PC-9 (cell line): Measurements from ENCODE around the gene DDX17. TPM values are rescaled to one million over a fixed set of nuclear protein-coding genes. Genes with fewer than 3 reads are reported as not detected.

Experiments
- BruUV-seq: library from RNA; stranded (reverse); fragments of 400-500 nt; replicated peaks from 2 replicates; lab custom pipeline; 2021; lab: Mats Ljungman, UMichigan
- CTCF ChIA-PET: fragments of 300-600 bp; sonication (Branson Sonifier 250); formaldehyde crosslinking; loops from one replicate; lab custom pipeline; 2022; ENCODE audit warnings: antibody characterized with exemption; lab: Charles Lee
- POLR2A ChIA-PET: fragments of 300-600 bp; sonication (Branson Sonifier 250); formaldehyde crosslinking; loops from one replicate; lab custom pipeline; 2022; ENCODE audit warnings: antibody characterized with exemption; ENCODE audit not compliant: unreplicated experiment; lab: Charles Lee
- DNase-seq, 2 experiments: peaks; one replicate each; pipeline versions ENCODE4 v3.0.0 to v3.0.0-alpha.2; 2015 to 2022; ENCODE audit warnings: mixed read lengths in 1 of 2
- H2AFZ ChIP-seq: fragments of 200-600 bp; sonication (generic); 2 replicates; pipeline ENCODE4 v1.8.1; 2017; ENCODE audit warnings: antibody characterized with exemption
- H3F3A ChIP-seq: fragments of 200-600 bp; sonication (generic); 2 replicates; pipeline ENCODE4 v1.8.1; 2017; ENCODE audit warnings: antibody characterized with exemption, mild to moderate bottlenecking, low read depth; ENCODE audit not compliant: insufficient read depth
- H3K27ac ChIP-seq: fragments of 200-600 bp; sonication (generic); 2 replicates; pipeline ENCODE4 v1.6.1; 2016; ENCODE audit warnings: mixed run types
- H3K27me3 ChIP-seq: fragments of 200-600 bp; sonication (generic); 2 replicates; pipeline ENCODE4 v1.6.1; 2016; ENCODE audit warnings: low read depth, mixed run types; ENCODE audit not compliant: insufficient read depth
- H3K36me3 ChIP-seq: fragments of 200-600 bp; sonication (generic); 2 replicates; pipeline ENCODE4 v1.6.1; 2016; ENCODE audit warnings: low read depth, mixed run types
- H3K4me1 ChIP-seq: fragments of 200-600 bp; sonication (generic); replicated peaks from 2 replicates; pipeline ENCODE4 v1.6.1; 2016; ENCODE audit warnings: mixed run types; ENCODE audit not compliant: insufficient read depth
- H3K4me2 ChIP-seq: fragments of 200-600 bp; sonication (generic); 2 replicates; pipeline ENCODE4 v1.6.1; 2017; ENCODE audit warnings: mixed run types
- H3K4me3 ChIP-seq: fragments of 200-600 bp; sonication (generic); 2 replicates; pipeline ENCODE4 v1.6.1; 2016; ENCODE audit warnings: mixed run types
- H3K79me2 ChIP-seq: fragments of 200-600 bp; sonication (generic); 2 replicates; pipeline ENCODE4 v1.6.1; 2017; ENCODE audit warnings: low read depth, mixed run types
- H3K9me2 ChIP-seq: fragments of 200-600 bp; sonication (generic); 2 replicates; pipeline ENCODE4 v1.8.1; 2017; ENCODE audit warnings: mild to moderate bottlenecking; ENCODE audit not compliant: insufficient read depth
- H3K9me3 ChIP-seq: fragments of 200-600 bp; sonication (generic); 2 replicates; pipeline ENCODE4 v1.8.1; 2016; ENCODE audit warnings: low read depth; ENCODE audit not compliant: insufficient read depth
- H4K20me1 ChIP-seq: fragments of 200-600 bp; sonication (generic); 2 replicates; pipeline ENCODE4 v1.8.1; 2017; ENCODE audit not compliant: insufficient read depth
- EZH2 ChIP-seq: fragments of 200-600 bp; sonication (generic); IDR thresholded peaks from 2 replicates; pipeline ENCODE4 v1.8.0; 2017; ENCODE audit warnings: antibody characterized with exemption, low read depth
- intact Hi-C: fragments of 100-400 bp; cut with micrococcal nuclease; formaldehyde crosslinking; loops from one replicate; pipeline ENCODE4 v1.10.0; 2022; ENCODE audit not compliant: unreplicated experiment
- total RNA-seq: library from RNA; stranded (reverse); gene quantifications from 2 replicates; pipeline ENCODE4 v1.2.3, GENCODE V29; 2021
- TF ChIP-seq, protein P1 (sequence below): fragments of 200-600 bp; sonication (generic); conservative IDR thresholded peaks from 2 replicates; pipeline ENCODE4 v1.6.1; 2017; ENCODE audit warnings: mixed run types, antibody characterized with exemption, mild to moderate bottlenecking, moderate library complexity

DDX17 gene
- total RNA-seq, 1 experiment from 2014 or later: 511 TPM

DNA sequence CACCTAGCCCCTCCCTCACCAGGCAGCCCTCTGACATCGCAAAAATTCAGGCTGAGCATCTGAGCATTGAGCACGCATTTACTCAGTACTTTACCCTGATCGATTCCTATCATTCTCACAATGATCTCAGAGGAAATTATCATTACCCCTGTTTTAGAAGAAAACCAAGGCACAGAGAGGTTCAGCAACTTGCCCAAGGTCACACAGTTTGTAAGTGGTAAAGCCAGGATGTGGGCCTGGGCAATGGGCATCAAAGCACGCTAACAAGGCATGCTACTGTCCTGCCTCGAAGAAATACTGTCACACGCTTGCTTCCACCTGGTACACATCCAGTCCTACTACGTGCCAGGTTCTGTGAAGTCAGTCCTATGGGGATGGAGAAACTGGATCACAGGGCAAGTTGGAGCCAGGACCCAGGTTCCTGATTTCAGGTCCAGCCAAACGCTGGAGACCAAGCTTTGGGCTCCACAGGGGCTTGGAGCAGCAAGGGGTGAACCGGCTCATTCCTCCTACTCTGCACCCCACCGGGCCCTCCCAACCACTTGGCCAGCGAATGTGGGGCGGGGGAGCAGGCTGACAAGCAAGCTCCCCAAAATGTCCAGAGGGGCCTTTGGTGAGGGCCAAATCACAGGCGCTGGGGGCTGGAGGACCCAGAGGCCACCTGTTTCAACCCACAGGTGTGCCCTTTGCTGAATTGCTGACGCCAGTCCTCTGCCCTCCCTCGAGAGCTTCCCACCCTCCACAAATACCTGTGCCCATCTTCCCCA, 69.3 kb downstream of the DDX17 start:
- H3K9me2 ChIP-seq: no peaks in the 10 kb centered on the region
- H3K4me1 ChIP-seq: no peaks in the 10 kb centered on the region
- BruUV-seq: no TSS peak
- H3K79me2 ChIP-seq: no peaks in the 10 kb centered on the region
- H3K9me3 ChIP-seq: no peaks in the 10 kb centered on the region
- H2AFZ ChIP-seq: no peak overlapping the region
- 0 out of 2 replicates have a peak, but pooled peaks cover 2% of the 10 kb centered on the region for H3F3A ChIP-seq
- DNase-seq: no peak
- no peak overlapping the region for H3K4me2 ChIP-seq
- CTCF ChIA-PET: no interaction called here
- intact Hi-C loops: no loop called here
- TF ChIP-seq, protein P1, sequence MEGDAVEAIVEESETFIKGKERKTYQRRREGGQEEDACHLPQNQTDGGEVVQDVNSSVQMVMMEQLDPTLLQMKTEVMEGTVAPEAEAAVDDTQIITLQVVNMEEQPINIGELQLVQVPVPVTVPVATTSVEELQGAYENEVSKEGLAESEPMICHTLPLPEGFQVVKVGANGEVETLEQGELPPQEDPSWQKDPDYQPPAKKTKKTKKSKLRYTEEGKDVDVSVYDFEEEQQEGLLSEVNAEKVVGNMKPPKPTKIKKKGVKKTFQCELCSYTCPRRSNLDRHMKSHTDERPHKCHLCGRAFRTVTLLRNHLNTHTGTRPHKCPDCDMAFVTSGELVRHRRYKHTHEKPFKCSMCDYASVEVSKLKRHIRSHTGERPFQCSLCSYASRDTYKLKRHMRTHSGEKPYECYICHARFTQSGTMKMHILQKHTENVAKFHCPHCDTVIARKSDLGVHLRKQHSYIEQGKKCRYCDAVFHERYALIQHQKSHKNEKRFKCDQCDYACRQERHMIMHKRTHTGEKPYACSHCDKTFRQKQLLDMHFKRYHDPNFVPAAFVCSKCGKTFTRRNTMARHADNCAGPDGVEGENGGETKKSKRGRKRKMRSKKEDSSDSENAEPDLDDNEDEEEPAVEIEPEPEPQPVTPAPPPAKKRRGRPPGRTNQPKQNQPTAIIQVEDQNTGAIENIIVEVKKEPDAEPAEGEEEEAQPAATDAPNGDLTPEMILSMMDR: no peak
- no peak for TF ChIP-seq EZH2
- H3K4me3 ChIP-seq: no peak overlapping the region
- H3K36me3 ChIP-seq: no peaks in the 10 kb centered on the region
- peaks cover 15% of the 10 kb centered on the region; the same call in 1 of the 2 replicates for H3K27me3 ChIP-seq
- no peak overlapping the region for H3K27ac ChIP-seq
- no peaks in the 10 kb centered on the region for H4K20me1 ChIP-seq
- POLR2A ChIA-PET: interaction anchor here (0.7 kb wide), 1 partner anchor 318 kb away, joined by 4 read pairs; no protein-coding TSS in a partner anchor

DNA sequence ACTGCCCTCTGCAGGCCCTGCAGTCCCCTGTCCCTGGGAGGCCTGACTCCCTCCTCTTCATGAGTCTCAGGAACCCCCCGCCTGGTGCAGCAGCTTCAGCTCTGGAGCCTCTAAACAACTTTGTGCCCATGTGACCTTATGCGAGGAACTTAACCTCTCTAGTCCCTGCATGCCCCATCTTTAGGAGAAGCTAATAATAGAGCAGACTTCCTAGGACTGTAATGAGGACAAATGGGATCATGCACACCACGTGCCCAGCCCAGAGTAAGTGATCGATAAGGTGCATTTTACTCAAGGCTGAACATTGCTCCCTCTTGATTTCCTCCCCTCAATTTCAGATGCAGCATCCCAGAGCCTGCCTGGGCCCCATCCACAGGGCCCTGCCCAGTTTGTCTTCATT, 70.1 kb downstream of the DDX17 start:
- Histone ChIP-seq H3K4me2 (no peak overlapping the region), H3F3A (no peaks in the 10 kb centered on the region), H3K36me3 (no peaks in the 10 kb centered on the region), H4K20me1 (no peaks in the 10 kb centered on the region), H3K9me2 (no peaks in the 10 kb centered on the region), H3K4me1 (no peaks in the 10 kb centered on the region), H2AFZ (no peak overlapping the region), H3K79me2 (no peaks in the 10 kb centered on the region), H3K4me3 (no peak overlapping the region), H3K27me3 (peaks cover 8% of the 10 kb centered on the region; the same call in 1 of the 2 replicates), H3K9me3 (no peaks in the 10 kb centered on the region), H3K27ac (no peak overlapping the region)
- no TSS peak for BruUV-seq
- DNase-seq: no peak
- intact Hi-C loops: no loop called here
- ChIA-PET POLR2A (no interaction called here), CTCF (no interaction called here)
- no peak for TF ChIP-seq EZH2
- TF ChIP-seq, protein P1: no peak

DNA sequence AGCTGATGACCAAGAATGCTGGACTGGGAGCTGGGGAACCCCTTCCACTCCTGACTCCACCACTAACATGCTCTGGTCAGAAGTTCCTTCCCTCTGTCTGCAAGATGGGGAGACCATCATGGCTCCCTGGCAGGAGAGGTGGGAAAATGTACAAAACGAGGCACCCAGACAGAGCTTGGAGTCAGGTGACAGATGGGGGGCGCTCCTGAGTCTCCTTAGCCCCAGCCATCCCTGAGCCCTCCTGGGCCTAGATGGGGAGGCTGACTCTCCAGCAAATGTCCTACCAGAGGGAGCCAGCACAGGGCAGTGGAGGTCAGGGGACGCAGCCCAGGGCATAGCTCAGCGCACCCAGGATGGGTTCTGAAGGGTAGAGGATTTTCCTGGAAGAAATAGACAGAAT, 71.1 kb downstream of the DDX17 start:
- Histone ChIP-seq H3K36me3 (no peaks in the 10 kb centered on the region), H4K20me1 (no peaks in the 10 kb centered on the region), H3K4me3 (no peak overlapping the region), H3F3A (no peaks in the 10 kb centered on the region), H3K4me2 (no peak overlapping the region), H2AFZ (no peak overlapping the region), H3K27ac (no peak overlapping the region), H3K4me1 (no peaks in the 10 kb centered on the region), H3K27me3 (0 out of 2 replicates have a peak, but pooled peaks cover 3% of the 10 kb centered on the region), H3K9me3 (no peaks in the 10 kb centered on the region), H3K79me2 (no peaks in the 10 kb centered on the region), H3K9me2 (no peaks in the 10 kb centered on the region)
- intact Hi-C loops: no loop called here
- TF ChIP-seq, protein P1: no peak; the same call in 1 of the 2 replicates
- no peak for TF ChIP-seq EZH2
- ChIA-PET CTCF (interaction anchor here (0.6 kb wide), 1 partner anchor 103 kb away, joined by 3 read pairs; no protein-coding TSS in a partner anchor), POLR2A (no interaction called here)
- no TSS peak for BruUV-seq
- no peak for DNase-seq
